HL-60 (cell line): ENCODE measurements around the gene TSSK2.

Experiments
- DNase-seq, 2 experiments: peaks; one replicate each; pipeline ENCODE4 v3.0.0-alpha.2; 2010 to 2020; ENCODE audit warnings: low read depth in 1 of 2, low spot score in 1 of 2
- H3K27ac ChIP-seq: fragments of 250-450 bp; sonication (Bioruptor Pico); replicated peaks from 2 replicates; pipeline ENCODE4 v1.5.1; 2020; ENCODE audit warnings: mild to moderate bottlenecking, moderate library complexity
- H3K27me3 ChIP-seq: fragments of 250-450 bp; sonication (Bioruptor Pico); 2 replicates; pipeline ENCODE4 v1.5.1; 2021; ENCODE audit warnings: mild to moderate bottlenecking, moderate library complexity; ENCODE audit not compliant: insufficient read depth, poor library complexity, severe bottlenecking
- H3K4me3 ChIP-seq: replicated peaks from 2 replicates; pipeline ENCODE4 v1.5.1; 2011; ENCODE audit warnings: mild to moderate bottlenecking, control low read depth, low read length; ENCODE audit not compliant: insufficient read depth
- GABPA ChIP-seq: IDR thresholded peaks from 2 replicates; pipeline ENCODE4 v1.6.1; 2012; ENCODE audit warnings: low read depth
- POLR2AphosphoS5 ChIP-seq: IDR thresholded peaks from 2 replicates; pipeline ENCODE4 v1.6.1; 2012; ENCODE audit warnings: low read depth
- SPI1 ChIP-seq: IDR thresholded peaks from 2 replicates; pipeline ENCODE4 v1.6.1; 2012; ENCODE audit warnings: low read depth, mild to moderate bottlenecking, borderline replicate concordance
- TF ChIP-seq, protein P1 (sequence below): IDR thresholded peaks from 2 replicates; pipeline ENCODE4 v1.6.1; 2012; ENCODE audit warnings: low read depth; ENCODE audit not compliant: insufficient replicate concordance
- TF ChIP-seq, protein P2 (sequence below): IDR thresholded peaks from one replicate; pipeline ENCODE4 v1.5.1; 2011; ENCODE audit warnings: low read length, control low read depth, inconsistent platforms; ENCODE audit not compliant: insufficient read depth

TSSK2 gene

DNA sequence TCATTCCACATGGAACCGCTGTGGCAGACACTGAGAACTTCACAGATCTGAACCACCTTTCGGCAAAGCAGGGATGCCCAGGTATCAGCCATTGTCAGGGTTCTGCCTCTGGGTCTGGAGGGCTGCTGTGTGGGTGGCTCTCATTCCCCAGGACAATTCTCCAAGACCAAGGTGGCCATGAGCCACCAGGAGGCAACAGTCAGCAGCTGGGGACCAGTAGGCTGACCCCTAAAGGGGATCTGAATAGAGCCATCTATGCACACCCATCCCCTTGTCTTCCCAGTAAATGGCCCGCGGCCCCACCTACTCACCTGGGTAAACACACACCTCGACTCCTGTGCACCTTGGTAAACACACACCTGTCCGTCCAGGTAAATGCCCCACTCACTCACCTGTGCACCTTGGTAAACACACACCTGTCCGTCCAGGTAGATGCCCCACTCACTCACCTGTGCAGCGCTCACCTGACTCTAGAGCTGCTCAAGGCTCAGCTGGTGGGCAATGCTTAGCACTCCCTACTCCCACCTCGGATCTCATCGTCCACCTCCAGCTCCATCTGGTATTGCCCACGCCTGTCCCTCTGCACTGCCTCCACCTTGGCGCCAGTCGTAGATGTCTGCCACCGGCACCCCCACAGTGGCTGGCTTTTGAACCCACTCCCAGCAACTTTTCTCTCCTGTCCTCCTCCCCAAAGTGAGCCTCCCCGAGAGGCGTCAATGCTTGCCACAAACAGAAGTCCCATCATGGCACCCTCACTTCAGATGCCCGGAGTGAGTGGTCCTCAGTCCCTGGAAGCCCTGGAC, 37.2 kb downstream of the TSSK2 start:
- no peak overlapping the region for H3K27ac ChIP-seq
- H3K4me3 ChIP-seq: no peak overlapping the region
- DNase-seq: no peak
- no peak for TF ChIP-seq SPI1
- no peak for TF ChIP-seq GABPA
- TF ChIP-seq POLR2AphosphoS5: no peak
- TF ChIP-seq, protein P1, sequence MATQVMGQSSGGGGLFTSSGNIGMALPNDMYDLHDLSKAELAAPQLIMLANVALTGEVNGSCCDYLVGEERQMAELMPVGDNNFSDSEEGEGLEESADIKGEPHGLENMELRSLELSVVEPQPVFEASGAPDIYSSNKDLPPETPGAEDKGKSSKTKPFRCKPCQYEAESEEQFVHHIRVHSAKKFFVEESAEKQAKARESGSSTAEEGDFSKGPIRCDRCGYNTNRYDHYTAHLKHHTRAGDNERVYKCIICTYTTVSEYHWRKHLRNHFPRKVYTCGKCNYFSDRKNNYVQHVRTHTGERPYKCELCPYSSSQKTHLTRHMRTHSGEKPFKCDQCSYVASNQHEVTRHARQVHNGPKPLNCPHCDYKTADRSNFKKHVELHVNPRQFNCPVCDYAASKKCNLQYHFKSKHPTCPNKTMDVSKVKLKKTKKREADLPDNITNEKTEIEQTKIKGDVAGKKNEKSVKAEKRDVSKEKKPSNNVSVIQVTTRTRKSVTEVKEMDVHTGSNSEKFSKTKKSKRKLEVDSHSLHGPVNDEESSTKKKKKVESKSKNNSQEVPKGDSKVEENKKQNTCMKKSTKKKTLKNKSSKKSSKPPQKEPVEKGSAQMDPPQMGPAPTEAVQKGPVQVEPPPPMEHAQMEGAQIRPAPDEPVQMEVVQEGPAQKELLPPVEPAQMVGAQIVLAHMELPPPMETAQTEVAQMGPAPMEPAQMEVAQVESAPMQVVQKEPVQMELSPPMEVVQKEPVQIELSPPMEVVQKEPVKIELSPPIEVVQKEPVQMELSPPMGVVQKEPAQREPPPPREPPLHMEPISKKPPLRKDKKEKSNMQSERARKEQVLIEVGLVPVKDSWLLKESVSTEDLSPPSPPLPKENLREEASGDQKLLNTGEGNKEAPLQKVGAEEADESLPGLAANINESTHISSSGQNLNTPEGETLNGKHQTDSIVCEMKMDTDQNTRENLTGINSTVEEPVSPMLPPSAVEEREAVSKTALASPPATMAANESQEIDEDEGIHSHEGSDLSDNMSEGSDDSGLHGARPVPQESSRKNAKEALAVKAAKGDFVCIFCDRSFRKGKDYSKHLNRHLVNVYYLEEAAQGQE: no peak
- TF ChIP-seq, protein P2, sequence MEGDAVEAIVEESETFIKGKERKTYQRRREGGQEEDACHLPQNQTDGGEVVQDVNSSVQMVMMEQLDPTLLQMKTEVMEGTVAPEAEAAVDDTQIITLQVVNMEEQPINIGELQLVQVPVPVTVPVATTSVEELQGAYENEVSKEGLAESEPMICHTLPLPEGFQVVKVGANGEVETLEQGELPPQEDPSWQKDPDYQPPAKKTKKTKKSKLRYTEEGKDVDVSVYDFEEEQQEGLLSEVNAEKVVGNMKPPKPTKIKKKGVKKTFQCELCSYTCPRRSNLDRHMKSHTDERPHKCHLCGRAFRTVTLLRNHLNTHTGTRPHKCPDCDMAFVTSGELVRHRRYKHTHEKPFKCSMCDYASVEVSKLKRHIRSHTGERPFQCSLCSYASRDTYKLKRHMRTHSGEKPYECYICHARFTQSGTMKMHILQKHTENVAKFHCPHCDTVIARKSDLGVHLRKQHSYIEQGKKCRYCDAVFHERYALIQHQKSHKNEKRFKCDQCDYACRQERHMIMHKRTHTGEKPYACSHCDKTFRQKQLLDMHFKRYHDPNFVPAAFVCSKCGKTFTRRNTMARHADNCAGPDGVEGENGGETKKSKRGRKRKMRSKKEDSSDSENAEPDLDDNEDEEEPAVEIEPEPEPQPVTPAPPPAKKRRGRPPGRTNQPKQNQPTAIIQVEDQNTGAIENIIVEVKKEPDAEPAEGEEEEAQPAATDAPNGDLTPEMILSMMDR: no peak
- H3K27me3 ChIP-seq: peaks cover 33% of the 10 kb centered on the region

DNA sequence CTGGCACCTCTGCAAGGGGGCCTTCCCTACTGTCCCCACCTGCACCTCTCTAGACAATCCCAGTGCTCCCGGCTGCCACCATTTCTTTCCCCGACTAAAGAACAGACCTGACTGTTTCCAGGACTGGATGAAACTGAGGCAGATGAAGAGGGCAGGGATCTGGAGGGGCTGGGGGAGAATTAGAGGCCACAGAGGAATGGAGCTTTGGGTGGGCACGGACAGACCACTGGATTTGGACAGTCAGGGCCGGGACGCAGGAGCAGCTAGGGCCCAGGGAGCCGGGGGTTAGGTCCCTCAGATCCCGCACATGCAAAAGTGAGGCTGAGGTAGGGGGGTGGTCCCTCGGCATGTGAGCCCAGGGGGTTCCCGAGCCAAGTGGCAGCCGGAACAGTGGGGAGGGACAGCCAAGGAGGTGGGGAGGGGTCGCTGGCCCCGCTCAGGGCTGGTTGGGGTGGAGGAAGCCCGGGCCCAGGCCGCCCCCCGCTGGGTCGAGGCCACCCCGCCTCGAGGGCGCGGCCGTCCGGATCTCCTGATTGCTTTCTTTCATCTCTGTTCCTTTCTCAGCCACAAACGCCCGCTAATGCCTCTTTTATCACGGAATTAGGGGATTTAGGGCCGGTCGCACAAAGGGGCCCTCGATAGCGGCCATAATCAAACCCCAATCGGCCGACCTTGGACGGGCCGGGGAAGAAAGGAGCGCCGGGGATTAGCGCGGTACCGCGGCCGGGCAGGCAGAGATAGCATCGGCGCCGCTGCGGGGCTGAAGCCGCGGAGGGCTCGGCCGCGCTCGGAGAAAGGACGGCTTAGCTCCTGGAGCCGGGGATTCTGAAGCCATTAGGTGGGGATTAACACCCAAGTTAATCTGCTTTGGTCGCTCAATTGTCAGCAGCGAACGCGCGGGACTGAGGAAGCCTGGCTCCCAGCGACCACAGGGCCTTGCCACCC, 38.2 kb downstream of the TSSK2 start:
- no peak overlapping the region for H3K4me3 ChIP-seq
- no peak for TF ChIP-seq POLR2AphosphoS5
- no peak for TF ChIP-seq GABPA
- TF ChIP-seq SPI1: no peak
- TF ChIP-seq, protein P1: no peak
- TF ChIP-seq, protein P2: no peak
- no peak overlapping the region for H3K27ac ChIP-seq
- H3K27me3 ChIP-seq: peaks cover 33% of the 10 kb centered on the region
- DNase-seq: no peak

- no peak overlapping the region for H3K4me3 ChIP-seq
- no peak for TF ChIP-seq POLR2AphosphoS5
- H3K27me3 ChIP-seq: peaks cover 33% of the 10 kb centered on the region
These were observed 38.8 kb downstream of the TSSK2 start for GRCh38 chr22:19169947-19170318.

More at GRCh38 chr22:19169947-19170318, 38.8 kb downstream of the TSSK2 start:
- DNase-seq: no peak
- no peak overlapping the region for H3K27ac ChIP-seq
